ENCODE results near the gene OR51V1. TPM values are rescaled to one million over a fixed set of nuclear protein-coding genes. Genes with fewer than 3 reads are reported as not detected.

OR51V1 gene
- total RNA-seq, 1 experiment from 2014 or later, result not detected

DNA sequence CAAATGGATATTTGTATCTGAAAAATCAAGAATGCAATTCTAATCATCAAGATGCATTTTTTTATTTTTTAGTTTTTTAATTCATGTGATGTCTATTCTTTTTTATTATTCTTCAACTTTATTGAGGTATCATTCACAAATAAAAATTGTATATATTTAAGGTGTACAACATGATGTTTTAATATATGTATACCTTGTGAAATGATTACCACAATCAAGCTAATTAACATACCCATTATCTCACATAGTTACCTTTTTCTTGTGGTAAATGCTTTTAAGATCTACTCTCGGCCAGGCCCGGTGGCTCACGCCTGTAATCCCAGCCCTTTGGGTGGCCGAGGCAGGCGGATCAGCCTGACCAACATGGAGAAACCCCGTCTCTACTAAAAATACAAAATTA lies 22.7 kb upstream of the OR51V1 start:
- Histone ChIP-seq H3K27me3 (ENCODE audit: insufficient read depth, low read depth) (no peaks in the 10 kb centered on the region), H2AFZ (no peak overlapping the region), H3K27ac (no peak overlapping the region), H3K4me3 (no peak overlapping the region), H3K79me2 (ENCODE audit: low read depth) (no peaks in the 10 kb centered on the region), H4K20me1 (ENCODE audit: insufficient read depth) (no peaks in the 10 kb centered on the region), H3K9me3 (ENCODE audit: insufficient read depth, low read depth) (no peaks in the 10 kb centered on the region), H3K9me2 (ENCODE audit: insufficient read depth) (no peaks in the 10 kb centered on the region), H3K4me2 (no peak overlapping the region), H3F3A (ENCODE audit: insufficient read depth, low read depth) (no peaks in the 10 kb centered on the region), H3K36me3 (ENCODE audit: low read depth) (no peaks in the 10 kb centered on the region), H3K4me1 (replicated peaks; ENCODE audit: insufficient read depth) (no peaks in the 10 kb centered on the region)
- intact Hi-C loops (cut with micrococcal nuclease; ENCODE audit: unreplicated experiment), result no loop called here
- TF ChIP-seq, protein P1, sequence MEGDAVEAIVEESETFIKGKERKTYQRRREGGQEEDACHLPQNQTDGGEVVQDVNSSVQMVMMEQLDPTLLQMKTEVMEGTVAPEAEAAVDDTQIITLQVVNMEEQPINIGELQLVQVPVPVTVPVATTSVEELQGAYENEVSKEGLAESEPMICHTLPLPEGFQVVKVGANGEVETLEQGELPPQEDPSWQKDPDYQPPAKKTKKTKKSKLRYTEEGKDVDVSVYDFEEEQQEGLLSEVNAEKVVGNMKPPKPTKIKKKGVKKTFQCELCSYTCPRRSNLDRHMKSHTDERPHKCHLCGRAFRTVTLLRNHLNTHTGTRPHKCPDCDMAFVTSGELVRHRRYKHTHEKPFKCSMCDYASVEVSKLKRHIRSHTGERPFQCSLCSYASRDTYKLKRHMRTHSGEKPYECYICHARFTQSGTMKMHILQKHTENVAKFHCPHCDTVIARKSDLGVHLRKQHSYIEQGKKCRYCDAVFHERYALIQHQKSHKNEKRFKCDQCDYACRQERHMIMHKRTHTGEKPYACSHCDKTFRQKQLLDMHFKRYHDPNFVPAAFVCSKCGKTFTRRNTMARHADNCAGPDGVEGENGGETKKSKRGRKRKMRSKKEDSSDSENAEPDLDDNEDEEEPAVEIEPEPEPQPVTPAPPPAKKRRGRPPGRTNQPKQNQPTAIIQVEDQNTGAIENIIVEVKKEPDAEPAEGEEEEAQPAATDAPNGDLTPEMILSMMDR (conservative IDR thresholded peaks at IDR 0.05), result no peak
- TF ChIP-seq EZH2 (IDR thresholded peaks at IDR 0.05; ENCODE audit: low read depth), result no peak
- ChIA-PET CTCF (no interaction called here), POLR2A (ENCODE audit: unreplicated experiment) (no interaction called here)
- no TSS peak for BruUV-seq (replicated peaks)
- DNase-seq, result no peak

DNA sequence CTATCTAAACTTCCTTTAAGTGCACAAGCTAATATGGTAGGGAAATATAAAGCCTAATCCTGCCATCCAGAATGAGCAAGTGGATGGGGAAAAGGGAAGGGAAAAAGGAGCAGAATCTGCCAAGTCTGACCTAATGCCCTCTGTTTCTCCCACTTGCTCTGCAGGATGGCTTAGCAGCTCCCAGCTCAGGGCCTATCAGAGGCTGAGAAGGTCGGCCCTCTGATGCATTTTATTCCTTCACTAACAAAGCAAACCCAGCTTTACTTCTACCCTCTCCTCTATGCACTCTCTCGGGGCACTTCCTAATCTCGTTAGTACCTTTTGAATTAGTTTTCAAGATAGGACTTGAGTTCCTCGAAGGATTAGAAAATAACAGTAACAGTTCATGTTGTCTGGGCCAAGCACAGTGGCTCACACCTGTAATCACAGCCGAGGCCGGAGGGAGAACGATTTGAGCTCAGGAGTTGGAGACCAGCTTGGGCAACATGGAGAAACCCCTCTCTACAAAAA lies 9.9 kb upstream of the OR51V1 start:
- POLR2A ChIA-PET (ENCODE audit: unreplicated experiment), result no interaction called here
- BruUV-seq (replicated peaks), result no TSS peak

DNA sequence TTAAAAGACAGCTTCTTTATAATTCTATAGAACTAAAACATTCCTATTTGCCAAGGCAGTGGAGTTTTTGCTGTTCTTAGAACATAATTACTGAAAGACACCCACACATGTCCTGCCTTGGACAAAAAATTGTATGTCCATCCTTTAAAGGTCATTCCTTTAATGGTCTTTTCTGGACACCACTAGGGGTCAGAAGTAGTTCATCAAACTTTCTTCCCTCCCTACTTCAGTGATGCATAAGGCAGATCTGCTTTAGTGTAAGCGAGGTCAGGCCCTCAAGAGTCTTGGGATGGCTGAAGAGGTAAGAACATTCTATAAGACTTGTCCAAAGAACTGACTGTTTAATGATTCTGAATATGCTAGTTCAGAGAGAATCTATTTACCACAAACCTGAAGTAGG lies 4.3 kb upstream of the OR51V1 start:
- H3K79me2 ChIP-seq (ENCODE audit: low read depth), result no peaks in the 10 kb centered on the region
- intact Hi-C loops (cut with micrococcal nuclease; ENCODE audit: unreplicated experiment), result loop anchor here (1.0 to 2.0 kb wide), 3 partner anchors 87 to 604 kb away; partner anchors contain the start of gene OR52N2
- no TSS peak for BruUV-seq (replicated peaks)
- CTCF ChIA-PET, result no interaction called here
- no peaks in the 10 kb centered on the region for H3K27me3 ChIP-seq (ENCODE audit: insufficient read depth, low read depth)
- no peak overlapping the region for H3K4me3 ChIP-seq
- no peak for TF ChIP-seq EZH2 (IDR thresholded peaks at IDR 0.05; ENCODE audit: low read depth)
- TF ChIP-seq, protein P1 (conservative IDR thresholded peaks at IDR 0.05), result peak; percentile 66
- no peak overlapping the region for H3K4me2 ChIP-seq
- no peaks in the 10 kb centered on the region for H3K36me3 ChIP-seq (ENCODE audit: low read depth)
- H3F3A ChIP-seq (ENCODE audit: insufficient read depth, low read depth), result no peaks in the 10 kb centered on the region
- H2AFZ ChIP-seq, result no peak overlapping the region
- H3K4me1 ChIP-seq (replicated peaks; ENCODE audit: insufficient read depth), result no peaks in the 10 kb centered on the region
- no peaks in the 10 kb centered on the region for H4K20me1 ChIP-seq (ENCODE audit: insufficient read depth)
- no peaks in the 10 kb centered on the region for H3K9me3 ChIP-seq (ENCODE audit: insufficient read depth, low read depth)
- POLR2A ChIA-PET (ENCODE audit: unreplicated experiment), result no interaction called here
- H3K9me2 ChIP-seq (ENCODE audit: insufficient read depth), result no peaks in the 10 kb centered on the region
- peak in 1 of 2 experiments; percentile 1 for DNase-seq
- H3K27ac ChIP-seq, result no peak overlapping the region

More for the DNA sequence above, 9.9 kb upstream of the OR51V1 start:
- no peak overlapping the region for H3K4me3 ChIP-seq
- H3K27me3 ChIP-seq (ENCODE audit: insufficient read depth, low read depth), result no peaks in the 10 kb centered on the region
- no peaks in the 10 kb centered on the region for H3K79me2 ChIP-seq (ENCODE audit: low read depth)
- no peaks in the 10 kb centered on the region for H3K9me3 ChIP-seq (ENCODE audit: insufficient read depth, low read depth)
- H3K27ac ChIP-seq, result no peak overlapping the region
- no peaks in the 10 kb centered on the region for H4K20me1 ChIP-seq (ENCODE audit: insufficient read depth)
- no peak overlapping the region for H2AFZ ChIP-seq
- H3K4me2 ChIP-seq, result no peak overlapping the region
- TF ChIP-seq, protein P1 (conservative IDR thresholded peaks at IDR 0.05), result no peak
- no peak for TF ChIP-seq EZH2 (IDR thresholded peaks at IDR 0.05; ENCODE audit: low read depth)
- no peak for DNase-seq
- intact Hi-C loops (cut with micrococcal nuclease; ENCODE audit: unreplicated experiment), result no loop called here
- H3K4me1 ChIP-seq (replicated peaks; ENCODE audit: insufficient read depth), result no peaks in the 10 kb centered on the region
- no peaks in the 10 kb centered on the region for H3K36me3 ChIP-seq (ENCODE audit: low read depth)
- H3K9me2 ChIP-seq (ENCODE audit: insufficient read depth), result no peaks in the 10 kb centered on the region
- CTCF ChIA-PET, result no interaction called here
- H3F3A ChIP-seq (ENCODE audit: insufficient read depth, low read depth), result no peaks in the 10 kb centered on the region

Data from PC-9 (cell line).